ENCODE results near the gene CD2BP2. TPM values are rescaled to one million over a fixed set of nuclear protein-coding genes. Genes with fewer than 3 reads are reported as not detected.

The CD2BP2 gene
- 10 to 100 TPM; 51.3 to 55.5 TPM for total RNA-seq

DNA sequence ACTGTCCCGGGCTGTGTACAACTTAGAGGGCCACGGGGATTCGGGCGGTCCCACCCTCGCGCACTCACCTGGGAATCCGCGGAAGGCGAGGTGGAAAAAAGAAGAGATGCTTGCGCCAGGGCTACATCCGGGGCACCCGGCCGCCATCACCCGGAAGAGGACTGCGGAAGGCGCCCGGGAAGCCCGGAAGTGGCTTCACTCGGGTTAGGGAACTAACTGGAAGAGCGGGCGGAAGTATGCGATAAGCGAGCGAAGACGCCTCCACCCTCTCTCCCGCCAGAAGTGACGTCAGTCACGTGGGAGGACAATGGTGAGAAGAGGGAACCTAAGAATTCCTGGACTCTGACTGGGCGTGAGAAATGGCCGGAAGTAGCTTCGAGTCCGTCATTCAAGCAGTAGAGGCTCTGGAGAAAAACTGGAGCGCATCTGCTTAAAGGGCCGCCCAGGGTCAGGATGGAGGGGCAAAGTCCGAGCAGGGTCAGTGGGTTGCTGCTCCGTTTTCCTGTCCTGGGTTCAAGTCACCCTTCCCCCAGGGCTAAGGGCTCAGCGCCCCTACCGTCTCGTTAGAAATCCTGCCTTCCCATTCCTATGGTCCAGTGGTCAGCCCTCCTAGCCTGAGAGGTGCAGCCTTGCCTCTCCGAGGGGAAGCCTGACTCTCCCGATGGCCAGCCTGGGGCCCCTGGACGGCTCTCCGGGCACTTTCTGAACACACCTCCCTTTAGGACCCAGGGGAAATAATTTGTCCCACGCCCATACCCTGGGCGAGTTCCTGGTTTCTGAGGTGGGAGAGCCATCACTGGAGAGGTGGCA lies at the start of gene CD2BP2:
CD2BP2 (minus strand) TSS at position 165 of the 810 bp plus-strand sequence. CDS start 627 bp downstream, outside the sequence.

DNA sequence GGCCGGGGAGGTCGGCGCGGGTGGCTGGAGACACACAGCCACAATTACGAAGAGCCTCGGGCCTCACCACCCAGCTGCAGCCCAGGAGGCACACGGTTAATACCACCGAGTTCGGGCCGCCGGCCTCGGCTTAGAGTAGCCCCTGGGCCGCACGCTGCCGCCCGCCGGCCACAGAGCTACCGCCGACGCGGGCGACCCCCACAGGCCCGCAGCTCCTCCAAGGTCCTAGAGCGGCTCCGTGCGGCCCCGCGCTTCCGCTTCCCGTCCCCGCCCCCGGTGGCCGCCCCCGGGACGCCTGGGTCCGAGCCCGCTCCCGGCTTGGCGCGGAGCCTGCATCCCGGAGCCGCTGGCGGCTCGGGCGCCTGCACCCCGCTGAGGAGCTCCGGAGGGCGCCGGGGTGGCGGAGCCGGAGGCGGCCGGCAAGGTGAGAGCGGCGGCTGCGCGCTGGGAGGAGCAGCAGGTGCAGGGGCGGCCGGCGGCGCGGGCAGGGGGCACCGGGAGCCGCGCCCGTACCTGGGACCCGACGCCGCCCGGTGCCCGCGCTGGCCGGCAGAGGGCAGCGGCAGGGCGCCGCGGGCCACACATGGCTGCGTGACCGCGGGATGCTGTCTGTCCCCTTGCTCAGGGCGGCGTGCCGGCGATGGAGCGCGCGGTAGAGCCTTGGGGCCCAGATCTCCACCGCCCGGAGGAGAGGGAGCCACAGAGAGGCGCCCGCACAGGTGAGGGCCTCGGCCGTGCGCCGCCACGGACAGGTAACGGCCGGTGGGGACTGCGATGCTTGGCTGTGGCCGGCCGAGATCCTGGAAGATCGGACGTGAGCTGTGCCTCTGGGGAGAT lies 40.3 kb upstream of the CD2BP2 start, which contains the start of gene ZNF48:
ZNF48 (plus strand) TSS at position 266 of the 837 bp plus-strand sequence; CDS start at position 641, 375 bp downstream.

DNA sequence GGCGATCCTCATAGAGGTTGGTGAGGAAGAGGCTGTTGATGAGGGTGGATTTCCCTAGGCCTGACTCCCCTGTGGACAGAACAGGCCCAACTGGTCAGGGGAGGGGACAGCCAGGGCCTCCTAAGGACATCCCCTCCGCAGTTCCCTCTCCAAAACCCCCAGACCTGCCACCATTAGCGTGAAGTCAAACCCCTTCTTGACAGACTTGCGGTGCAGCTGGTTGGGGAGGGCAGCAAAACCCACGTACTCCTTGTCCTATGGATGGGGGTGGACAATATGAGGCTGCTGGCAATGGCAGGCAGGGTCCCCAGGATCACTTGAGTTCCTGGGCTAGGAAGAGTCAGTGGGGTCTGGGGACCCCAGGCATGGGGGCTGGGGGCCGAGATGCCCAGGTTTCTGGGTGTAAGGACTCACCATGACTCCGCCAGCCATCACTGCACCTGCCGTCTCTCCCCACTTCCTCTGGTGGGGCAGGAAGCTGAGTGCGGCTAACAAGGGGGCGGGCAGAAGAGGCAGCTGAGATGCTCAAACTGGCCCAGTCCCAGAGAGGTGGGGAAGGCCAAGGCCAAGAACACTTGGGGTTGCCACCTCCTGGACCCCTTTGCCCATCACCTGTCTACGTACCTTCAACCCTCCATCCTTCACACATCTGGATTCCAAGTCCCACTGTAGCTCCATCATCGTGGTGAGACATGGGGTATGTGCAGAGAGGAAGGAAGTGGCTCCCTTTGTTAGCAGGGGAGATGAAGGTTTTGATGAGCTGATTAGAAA lies 27.2 kb upstream of the CD2BP2 start, which contains the start of gene SEPTIN1:
SEPTIN1 (minus strand) TSS at position 451 of the 771 bp plus-strand sequence; CDS start at position 432, 19 bp downstream.

DNA sequence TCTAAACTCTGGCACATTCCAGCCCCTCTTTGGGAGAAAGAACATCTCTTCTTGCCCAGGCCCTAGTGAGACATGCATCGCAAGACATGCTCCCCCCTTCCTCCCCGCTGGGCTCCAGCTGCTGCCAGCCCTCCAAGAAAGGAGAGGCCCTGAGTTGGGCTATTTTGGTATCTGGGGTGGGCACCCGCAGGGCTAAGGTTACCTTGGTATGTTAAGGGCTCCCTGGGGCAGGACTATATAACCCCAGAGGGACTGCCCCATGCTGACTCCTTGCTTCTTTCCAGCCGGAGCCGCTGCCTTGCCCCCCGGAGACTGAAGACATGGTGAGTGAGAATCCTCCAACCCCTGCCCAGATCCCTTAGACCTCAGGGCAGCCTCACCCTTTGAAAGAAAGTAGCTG lies 19.4 kb upstream of the CD2BP2 start, which contains the start of gene MYL11:
MYL11 (plus strand) TSS at position 265 of the 400 bp plus-strand sequence; CDS start at position 321, 56 bp downstream.

DNA sequence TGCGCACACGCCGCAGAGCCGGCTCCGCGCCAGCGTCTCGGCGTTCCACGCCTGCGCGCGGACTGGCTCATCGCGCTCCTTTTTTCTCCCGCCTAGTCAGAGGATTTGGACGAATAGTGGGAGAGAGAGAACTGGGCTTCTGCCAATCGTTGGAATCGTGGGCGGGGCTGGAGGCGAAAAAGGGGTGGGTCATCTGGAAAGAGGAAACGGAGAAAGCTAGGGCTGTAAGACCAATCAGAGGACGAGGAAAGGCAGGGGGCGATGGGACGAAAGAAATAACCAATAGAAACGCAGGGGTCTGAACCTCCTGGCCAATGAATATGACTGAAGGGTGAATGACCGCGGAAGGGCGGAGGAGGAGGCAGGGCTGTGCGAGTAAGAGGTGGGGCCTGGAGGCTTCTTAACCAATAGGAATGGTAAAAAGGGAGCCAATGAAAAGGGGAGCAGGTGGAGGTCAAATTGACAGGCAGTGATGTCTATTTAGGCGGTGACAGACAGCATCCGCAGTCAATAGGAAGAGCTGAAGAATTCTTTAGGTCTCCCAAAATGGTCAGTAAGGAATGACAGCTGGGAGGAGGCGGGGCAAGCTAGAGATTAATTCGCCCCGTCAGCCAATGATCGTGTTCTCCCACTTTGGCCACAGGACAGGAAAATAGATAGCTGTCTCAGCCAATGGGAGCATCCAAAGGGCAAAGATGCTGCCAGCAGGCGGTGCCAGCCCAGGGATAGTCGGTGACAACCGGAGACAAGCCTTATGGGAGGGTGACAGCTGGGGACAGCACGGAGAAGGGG lies 15.5 kb upstream of the CD2BP2 start, which contains the start of gene TBC1D10B:
TBC1D10B (minus strand) TSS at position 39 of the 792 bp plus-strand sequence. CDS start 311 bp downstream, outside the sequence.

Other genes with a start within 250 kb of the CD2BP2 start
- 10 to 100 TPM; 14.1 to 17.4 TPM for gene GDPD3, start 241.8 kb downstream of the CD2BP2 start, total RNA-seq
- 10 to 100 TPM; 75.2 to 75.6 TPM for gene MAPK3, start 232.1 kb downstream of the CD2BP2 start, total RNA-seq
- 1,000 to 10,000 TPM; 1,549 to 1,565 TPM for gene CORO1A, start 171.7 kb downstream of the CD2BP2 start, total RNA-seq
- 100 to 1,000 TPM; 122 to 123 TPM for gene BOLA2B, start 161.6 kb downstream of the CD2BP2 start, total RNA-seq
- gene SLX1A, start 161.4 kb downstream of the CD2BP2 start, total RNA-seq = 10 to 100 TPM; 74.5 to 91.7 TPM
- 10 to 100 TPM; 24.0 to 31.6 TPM for gene SULT1A3, start 156.1 kb downstream of the CD2BP2 start, total RNA-seq
- 10 to 100 TPM in 1 of 2 experiments, 1 to 10 TPM in 1; 7.5 to 15.5 TPM for gene NPIPB13, start 106.8 kb downstream of the CD2BP2 start, total RNA-seq
- 10 to 100 TPM; 55.5 to 58.2 TPM for gene TBC1D10B, start 15.2 kb upstream of the CD2BP2 start, total RNA-seq
- gene MYL11, start 19.5 kb upstream of the CD2BP2 start, total RNA-seq = under 1 TPM in 1 of 2 experiments, not detected in 1; 0.78 TPM
- 100 to 1,000 TPM; 383 to 413 TPM for gene SEPTIN1, start 27.3 kb upstream of the CD2BP2 start, total RNA-seq
- 10 to 100 TPM; 14.3 to 14.9 TPM for gene ZNF48, start 40.1 kb upstream of the CD2BP2 start, total RNA-seq
- 1 to 10 TPM; 3.8 to 4.3 TPM for gene ZNF771, start 52.3 kb upstream of the CD2BP2 start, total RNA-seq
- gene DCTPP1, start 74.7 kb upstream of the CD2BP2 start, total RNA-seq = 10 to 100 TPM; 39.9 to 40.3 TPM
- 10 to 100 TPM; 56.7 to 59.9 TPM for gene SEPHS2, start 90.6 kb upstream of the CD2BP2 start, total RNA-seq
- gene ITGAL, start 117.4 kb upstream of the CD2BP2 start, total RNA-seq = 100 to 1,000 TPM; 550 to 559 TPM
- 1 to 10 TPM; 4.9 to 5.3 TPM for gene ZNF768, start 171.3 kb upstream of the CD2BP2 start, total RNA-seq
- gene ZNF747, start 179.6 kb upstream of the CD2BP2 start, total RNA-seq = 10 to 100 TPM; 11.8 to 12.3 TPM
- gene ZNF764, start 203.1 kb upstream of the CD2BP2 start, total RNA-seq = 10 to 100 TPM; 18.1 to 18.5 TPM
- gene ZNF688, start 216.4 kb upstream of the CD2BP2 start, total RNA-seq = 10 to 100 TPM; 16.3 TPM
- 10 to 100 TPM; 18.2 to 19.7 TPM for gene ZNF785, start 230.4 kb upstream of the CD2BP2 start, total RNA-seq